NCI-H748 treated with DMSO at 0.1 percent for 48 hours (cell line): ENCODE data around the gene ZNF669.
"Not testable (repeated sequence)": the region's sequence is repeated elsewhere in the genome, so short reads cannot be mapped to it uniquely, and the experiment has no call there.

Experiments used
- DNase-seq: peaks from one replicate; lab custom pipeline; 2025; lab: John Stamatoyannopoulos, UW

The ZNF669 gene

DNA sequence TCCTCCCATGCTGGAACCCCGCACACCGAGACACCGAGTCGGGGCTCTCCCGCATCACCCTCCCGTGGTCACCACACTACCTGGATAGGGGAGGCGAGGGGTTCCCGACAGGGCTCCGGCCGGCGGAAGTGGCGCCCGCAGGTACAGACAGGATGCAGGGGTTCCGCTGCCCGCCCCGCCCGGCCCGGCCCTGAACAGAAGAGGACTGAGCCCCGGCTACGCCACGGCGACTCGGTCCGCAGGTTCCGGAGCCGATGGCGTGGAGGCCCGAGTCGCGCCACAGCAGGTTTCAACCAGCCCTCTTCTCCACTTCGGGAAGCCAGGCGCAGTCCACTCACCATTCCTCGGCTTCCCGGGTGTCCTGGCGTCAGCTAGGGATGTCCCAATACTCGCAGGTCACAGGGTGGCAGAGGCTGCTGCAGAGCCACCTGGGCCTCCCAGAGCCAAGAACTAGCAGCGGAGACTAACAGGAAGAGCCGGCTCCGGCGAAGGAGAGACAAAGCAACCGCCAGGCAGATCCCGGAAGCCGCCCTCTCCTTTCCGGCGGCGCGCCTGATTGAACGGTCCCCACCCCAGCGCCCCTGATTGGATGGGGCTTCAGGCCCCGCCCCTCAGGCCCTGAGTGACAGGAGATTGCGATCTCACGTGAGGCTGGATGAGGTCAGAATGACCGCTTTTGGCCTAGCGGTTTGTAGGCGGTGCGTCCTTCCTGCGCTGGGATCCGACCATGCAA, at the start of gene ZNF669:
Gene ZNF669 (minus strand): TSS at position 498 of the 733 bp plus-strand sequence. CDS start 157 bp downstream, at position 341.
- peak; percentile 77 for DNase-seq

DNA sequence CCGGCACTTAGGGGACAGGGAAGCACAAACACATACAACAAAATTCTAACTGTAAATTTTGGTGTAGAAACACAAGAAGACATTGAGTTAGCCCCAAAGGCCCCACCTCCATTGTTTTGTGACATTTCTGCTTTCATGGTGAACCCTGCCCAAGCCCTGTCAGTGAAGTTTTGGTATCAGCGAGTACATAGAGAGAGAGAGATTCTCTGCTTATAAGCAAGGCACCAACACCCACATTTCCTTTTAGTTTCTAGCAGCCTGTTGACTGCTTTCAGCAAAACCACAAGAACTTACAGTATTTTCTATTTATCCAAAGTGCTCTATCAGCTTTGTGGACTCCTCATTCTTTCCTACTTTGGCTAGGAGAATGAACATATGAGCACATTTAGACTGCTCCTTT, 43.6 kb upstream of the ZNF669 start:
- no peak for DNase-seq

DNA sequence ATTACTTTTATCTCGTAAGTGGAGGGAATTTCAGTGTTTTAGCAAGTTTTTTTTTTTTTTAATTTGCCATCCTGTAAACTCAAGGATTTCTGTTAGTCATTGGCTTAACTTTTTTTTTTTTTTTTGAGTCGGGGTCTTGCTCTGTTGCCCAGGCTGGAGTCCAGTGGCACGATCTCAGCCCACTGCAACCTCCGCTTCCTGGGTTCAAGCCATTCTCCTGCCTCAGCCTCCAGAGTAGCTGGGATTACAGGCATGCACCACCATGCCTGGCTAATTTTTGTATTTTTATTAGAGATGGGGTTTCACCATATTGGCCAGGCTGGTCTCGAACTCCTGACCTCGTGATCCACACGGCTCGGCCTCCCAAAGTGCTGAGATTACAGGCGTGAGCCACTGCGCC, 43.0 kb upstream of the ZNF669 start:
- not testable (repeated sequence) for DNase-seq

DNA sequence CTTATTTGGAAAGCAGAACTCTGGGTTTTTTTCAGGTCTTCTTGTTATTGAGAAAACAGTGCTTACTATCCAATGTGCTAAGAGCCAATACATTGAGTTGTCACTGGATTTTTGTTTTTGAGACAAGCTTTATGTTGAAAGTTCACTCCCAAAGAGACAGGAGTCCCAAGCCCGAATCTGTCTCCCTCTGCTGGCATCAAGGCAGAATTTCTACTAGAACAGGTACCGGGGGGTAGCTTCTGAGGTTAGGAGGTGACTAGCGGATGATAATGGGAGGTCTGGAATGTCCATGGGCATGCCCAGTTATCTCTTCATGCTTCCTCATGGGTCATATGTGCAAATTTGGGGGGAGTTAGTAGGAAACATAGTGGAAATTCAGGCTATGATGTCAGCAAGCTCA, 42.5 kb upstream of the ZNF669 start:
- DNase-seq = no peak

DNA sequence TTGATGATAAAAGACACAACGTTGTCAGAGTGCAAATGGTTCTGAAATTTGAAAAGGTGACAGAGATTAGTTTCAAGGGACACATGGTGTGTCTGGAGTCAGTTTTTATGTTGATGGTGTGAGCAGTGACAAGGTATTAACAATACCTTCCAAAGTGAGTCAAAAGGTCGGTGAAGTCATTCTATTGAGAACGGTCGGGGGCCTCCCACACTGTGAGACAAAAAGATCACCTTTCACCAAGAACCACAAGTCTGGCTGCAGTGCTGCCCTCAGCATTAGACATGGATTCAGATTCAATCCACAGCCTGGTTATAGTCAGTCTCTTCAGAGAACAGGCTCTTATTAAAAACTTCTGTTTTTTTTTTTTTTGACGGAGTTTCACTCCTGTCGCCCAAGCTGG, 41.1 kb upstream of the ZNF669 start:
- DNase-seq = no peak

DNA sequence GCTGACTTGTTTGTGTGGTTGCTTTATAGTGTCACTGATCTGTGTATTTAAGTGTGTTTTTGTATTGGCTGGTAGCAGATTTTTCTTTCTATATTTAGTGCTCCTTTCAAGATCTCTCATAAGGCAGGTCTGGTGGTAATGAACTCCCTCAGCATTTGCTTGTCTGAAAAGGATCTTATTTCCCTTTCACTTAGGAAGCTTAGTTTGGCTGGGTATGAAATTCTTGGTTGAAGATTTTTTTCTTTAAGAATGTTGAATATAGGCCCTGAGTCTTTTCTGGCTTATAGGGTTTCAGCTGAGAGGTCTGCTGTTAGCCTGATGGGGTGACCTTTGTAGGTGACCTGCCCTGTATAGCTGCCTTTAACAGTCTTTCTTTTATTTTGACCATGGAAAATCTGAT, 35.4 kb upstream of the ZNF669 start:
- not testable (repeated sequence) for DNase-seq

DNA sequence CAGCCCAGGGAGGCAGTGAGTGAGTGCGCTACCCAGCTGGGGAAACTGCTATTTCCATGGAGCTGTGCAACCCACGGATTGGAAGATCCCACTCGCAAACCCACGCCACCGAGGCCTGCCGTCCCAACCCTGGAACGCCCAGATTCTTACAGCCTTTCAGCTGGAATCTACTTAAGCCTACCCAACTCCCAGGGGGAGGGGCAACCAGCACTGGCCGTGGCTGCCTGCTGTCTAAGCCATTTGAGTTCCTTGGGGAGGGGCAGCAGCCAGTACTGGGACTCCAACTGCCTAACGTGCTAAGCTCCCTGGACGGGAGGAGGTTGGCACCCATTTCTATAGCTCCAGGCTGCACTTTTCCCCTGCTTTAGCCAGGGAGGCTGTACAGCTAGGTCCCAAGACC, 27.1 kb upstream of the ZNF669 start:
- no peak for DNase-seq

DNA sequence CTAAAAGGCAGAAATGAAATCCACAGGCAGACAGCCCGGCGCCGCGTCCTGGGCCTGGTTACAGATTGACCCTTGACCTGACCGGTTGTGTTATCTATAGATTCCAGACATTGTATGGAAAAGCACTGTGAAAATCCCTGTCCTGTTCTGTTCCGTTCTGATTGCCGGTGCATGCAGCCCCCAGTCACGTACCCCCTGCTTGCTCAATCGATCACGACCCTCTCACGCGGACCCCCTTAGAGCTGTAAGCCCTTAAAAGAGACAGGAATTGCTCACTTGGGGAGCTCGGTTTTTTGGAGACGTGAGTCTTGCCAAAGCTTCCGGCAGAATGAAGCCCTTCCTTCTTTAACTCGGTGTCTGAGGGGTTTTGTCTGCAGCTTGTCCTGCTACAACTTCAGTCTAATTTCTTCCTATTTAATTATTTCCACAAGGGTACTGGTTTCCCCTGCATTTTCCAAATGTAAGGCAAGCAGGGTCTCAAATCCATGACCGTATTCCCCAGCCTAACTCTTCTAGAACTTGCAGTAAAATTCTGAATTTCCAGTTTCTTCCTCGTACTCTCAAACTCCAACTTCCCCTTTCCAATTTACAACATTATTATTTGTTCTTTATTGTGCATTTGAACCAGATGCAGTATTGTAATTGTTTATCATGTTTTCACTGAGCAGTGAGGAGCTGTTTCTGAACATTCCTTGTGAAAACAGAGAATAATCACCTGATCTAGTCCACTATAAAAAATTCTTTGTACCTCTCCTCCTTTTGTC, 23.5 kb upstream of the ZNF669 start:
- DNase-seq = not testable (repeated sequence)

DNA sequence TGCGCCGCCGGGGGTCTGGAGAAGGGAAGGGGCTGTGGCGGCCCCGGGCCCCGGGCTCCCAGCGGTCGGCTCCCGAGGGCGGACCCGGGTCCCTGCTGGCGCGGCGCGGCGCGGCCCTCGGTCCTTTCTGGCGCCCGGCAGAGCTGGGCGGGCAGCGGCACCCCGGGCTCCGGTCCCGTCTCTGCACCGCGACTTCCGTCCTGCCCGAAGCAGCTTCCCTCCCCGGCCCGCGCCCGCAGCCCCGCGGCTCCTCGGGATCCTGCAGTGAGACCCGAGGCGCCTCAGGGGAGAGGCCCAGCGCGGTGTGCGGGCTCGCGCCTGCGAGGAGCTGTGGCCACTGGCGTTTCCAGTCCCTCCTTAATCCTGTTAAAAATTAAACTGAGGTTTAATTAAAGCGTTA, 22.4 kb upstream of the ZNF669 start:
- not testable (repeated sequence) for DNase-seq

DNA sequence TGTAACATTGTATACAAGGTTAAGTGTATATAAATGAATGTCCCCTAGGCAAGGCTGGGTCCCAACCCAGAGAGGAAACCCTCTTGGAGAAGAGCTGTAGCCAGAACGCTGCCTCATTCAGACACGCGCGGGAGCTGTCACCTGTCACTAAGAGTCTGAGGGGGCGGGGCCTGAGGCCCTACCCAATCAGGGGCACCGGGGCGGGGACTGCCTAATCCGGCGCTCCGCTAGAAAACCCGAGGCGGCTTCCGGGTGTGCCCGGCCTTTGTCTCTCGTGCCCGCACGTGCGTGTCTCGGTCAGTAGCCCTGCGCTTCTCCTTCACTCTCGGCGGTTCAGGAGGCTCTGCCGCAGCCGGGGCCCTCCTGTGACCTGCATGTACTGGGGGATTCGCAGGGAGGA, 22.0 kb upstream of the ZNF669 start:
- DNase-seq = not testable (repeated sequence)

DNA sequence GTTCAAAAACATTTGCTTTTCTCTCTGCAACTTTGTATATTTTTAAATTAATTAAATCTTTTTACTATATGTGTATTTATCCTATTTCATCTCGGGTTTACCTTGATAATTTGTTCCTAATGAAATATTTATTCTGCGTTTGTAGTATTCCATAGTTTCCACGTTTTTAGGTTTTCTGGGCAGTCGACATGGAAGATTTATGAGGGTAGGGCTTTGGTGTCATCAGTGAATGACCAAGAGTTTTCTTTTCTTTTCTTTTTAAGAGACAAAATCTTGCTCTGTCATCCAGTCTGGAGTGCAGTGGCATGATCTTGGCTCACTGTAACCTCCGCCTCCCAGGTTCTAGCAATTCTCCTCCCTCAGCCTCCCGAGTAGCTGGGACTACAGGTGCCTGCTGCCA, 17.2 kb upstream of the ZNF669 start:
- no peak for DNase-seq

DNA sequence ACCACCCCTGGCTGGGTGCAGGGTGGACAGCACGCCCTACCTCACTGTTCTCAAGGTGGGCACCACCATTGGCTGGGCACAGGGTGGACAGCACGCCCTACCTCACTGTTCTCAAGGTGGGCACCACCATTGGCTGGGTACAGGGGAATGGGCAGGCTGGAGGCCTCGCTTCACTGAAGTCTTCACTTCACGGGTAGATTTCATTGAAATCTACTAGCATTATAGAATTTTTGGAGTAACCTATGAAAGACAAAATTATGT, 16.2 kb upstream of the ZNF669 start:
- not testable (repeated sequence) for DNase-seq

DNA sequence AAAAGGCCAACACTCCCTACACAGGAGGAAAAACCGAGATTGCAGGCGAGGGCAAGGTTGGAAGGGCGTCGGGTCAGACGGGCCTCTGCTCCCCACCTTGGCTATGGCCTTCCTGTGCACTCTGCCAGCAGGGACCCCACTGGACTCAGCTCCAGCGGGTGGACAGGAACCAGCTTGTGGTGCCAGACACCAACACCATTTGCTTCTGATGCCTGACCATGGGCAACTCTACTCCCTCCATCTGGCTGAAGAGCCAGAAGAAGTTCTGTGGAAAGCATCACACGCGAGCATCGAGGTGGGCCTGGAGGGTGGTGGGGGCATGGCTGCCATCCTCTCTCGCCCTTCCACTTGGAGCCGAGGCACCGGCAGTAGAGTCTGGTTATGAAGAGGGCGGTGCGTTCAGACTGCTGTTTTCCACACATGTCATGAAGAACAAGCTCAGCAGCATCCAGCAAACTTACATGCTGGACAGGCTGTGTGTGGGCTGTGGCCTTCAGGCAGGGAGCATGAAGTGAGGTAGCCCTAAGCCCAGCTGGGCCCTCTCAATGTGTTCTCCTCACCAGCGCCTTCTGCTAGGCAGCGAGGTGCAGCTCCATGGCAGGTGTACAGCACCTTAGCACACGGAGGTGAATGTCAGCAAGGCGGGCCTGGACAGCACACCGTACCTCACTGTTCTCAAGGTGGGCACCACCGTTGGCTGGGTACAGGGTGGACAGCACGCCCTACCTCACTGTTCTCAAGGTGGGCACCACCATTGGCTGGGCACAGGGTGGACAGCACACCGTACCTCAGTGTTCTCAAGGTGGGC, 15.6 kb upstream of the ZNF669 start:
- DNase-seq = no peak

DNA sequence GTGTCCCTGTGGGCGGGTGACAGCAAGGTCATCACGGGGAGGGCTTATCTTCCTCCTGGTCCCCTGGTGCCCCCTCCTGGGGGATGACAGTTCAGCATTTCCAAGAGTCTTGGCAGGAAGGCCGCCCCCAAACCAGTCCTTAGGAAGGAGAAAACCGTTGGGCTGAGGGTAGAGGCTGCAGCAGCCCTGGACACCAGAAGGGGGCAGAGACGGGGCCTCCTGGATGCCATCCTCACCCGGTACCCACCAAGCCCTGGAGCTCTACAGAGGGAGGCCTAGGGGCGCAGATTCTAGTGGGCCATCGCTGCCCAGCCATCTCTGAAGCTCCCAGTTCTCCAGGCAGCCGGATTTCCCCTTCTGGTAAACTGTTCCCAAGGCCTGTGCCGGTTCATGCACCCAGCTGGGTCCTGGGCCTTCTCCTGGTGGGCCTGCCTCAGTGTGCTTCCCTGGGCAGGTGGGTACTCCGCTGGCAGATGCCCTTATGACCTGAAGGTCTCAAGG, 14.8 kb upstream of the ZNF669 start:
- no peak for DNase-seq

DNA sequence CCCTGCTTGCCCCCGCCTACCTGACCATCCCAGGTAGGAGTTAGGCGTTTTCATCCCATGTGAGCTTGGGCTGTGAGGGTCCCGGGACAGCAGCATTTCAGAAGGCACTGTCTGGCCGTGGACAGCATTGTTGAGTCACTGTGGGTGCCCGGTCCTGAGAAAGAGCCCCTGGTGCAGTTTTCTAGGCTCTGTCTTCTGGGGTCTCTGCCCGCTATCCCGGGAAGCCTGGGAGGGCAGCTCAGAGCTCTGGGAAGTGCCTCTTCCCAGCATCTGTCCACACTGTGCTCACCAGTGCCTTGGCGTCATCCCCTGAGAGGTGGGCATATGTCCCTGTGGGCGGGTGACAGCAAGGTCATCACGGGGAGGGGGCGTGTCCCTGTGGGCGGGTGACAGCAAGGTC, 11.4 kb upstream of the ZNF669 start:
- DNase-seq = no peak

DNA sequence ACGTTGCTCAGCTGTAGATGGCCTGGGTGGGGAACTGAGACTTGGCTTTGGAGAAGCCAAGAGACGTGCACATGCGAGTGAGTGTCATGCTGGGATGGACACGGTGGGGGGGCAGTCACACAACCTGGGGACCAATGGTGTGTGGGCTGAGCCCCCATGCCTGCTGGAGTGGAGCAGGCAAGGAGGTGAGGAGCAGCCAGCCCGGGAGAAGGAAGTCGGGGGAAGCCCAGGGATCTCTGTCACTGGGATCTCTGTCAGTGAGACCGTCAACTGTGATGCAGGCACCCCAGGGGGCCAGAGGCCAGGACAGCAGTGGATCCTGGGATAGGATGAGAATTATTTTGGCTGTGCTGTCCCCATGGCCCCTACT, 11.0 kb upstream of the ZNF669 start:
- no peak for DNase-seq

DNA sequence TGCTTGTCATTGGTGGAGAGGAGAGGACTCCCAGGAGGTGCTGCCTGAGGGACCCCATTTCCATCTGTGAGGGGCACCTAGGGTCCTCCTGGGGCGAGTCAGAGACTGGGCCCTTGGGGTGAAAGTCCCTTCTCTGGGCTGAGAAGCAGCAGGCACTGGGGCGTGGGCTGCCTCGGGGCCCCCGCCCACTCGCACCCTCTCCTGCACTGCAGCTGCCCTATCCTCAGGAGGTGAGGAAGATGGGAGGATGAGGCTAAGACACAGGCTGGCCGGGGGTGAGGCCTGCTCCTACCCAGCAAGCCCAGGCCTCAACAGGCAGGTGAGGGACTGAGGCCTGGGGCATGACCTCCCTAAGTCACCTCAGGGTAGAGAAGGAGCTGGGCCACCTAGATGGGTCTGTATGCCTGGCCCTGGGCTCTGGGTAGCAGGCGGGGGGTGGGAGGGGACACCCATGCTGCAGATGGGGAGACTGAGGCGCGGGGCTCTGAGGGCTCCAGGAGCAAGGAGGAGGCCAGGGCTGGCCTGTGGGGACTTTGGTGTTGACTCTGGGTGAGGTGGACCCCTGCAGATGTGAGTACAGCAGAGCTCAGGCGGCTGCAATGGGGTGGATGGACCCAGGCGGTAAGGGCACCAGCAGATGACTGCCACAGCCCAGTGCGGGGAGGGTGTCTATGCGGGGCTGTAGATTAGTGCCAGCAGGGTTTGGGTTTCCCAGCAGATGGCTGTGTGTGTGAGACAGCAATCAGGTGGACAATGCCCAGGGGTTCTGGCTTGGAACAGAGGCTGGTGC, 10.4 kb upstream of the ZNF669 start:
- DNase-seq = no peak

DNA sequence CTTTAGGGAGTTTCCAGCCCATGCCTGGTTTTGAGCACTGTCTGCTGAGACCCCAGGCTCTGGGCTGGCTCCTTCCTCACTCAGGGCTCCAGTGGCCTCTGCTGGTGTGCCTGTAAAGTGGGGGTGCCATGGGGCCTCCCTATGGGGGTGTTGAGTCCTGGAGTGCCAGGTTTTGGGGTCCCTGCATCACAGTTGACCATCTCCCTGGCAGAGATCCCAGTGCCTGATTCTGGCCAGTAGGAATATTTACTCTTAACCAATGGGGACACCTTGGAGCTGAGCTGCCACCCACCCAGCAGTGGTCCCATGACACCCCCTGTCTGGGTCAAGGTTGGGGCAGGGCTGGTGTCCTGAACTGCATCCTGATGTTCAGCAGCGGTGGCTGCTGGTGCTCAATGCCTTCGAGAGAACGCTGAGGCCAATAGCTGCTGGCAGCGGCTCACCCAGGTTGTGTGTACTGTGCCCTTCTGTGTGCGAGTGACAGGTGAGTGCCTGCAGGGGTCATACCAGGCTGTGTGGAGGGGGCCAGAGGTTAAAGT, 9.6 kb upstream of the ZNF669 start:
- no peak for DNase-seq

DNA sequence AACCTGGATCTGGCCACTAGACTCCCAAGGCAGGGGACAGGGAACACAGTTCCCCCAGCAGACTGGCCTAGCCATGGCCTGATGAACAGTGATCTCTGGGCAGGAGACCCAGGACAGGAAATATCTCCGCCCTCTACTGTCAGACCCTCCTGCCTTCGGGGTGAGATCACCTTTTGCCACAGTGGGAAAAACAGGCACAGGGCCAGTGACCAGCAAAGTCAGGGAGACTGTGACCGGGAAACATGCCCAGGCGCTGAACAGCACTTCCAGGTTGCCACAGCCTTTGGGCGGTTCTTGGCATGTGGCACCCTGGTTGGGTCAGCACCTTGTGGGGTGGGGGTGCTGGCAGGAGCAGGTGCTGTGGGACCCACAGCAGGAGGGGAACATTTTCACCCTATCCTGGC, 8.9 kb upstream of the ZNF669 start:
- DNase-seq = no peak

DNA sequence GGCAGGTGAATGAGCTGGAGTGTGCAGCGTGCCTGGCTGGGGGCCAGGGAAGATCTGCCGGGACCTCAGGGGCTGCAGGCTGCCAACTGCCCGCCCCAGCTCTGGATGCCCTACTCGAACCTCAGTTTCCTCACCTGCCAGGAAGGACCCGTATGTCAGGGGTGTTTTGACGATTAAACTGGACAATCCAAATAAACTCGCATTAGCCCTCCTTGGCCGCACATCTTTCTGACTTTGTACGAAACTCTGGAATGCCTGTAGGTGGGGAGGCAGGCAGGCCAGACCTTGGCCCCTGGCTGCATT, 8.3 kb upstream of the ZNF669 start:
- no peak for DNase-seq

DNA sequence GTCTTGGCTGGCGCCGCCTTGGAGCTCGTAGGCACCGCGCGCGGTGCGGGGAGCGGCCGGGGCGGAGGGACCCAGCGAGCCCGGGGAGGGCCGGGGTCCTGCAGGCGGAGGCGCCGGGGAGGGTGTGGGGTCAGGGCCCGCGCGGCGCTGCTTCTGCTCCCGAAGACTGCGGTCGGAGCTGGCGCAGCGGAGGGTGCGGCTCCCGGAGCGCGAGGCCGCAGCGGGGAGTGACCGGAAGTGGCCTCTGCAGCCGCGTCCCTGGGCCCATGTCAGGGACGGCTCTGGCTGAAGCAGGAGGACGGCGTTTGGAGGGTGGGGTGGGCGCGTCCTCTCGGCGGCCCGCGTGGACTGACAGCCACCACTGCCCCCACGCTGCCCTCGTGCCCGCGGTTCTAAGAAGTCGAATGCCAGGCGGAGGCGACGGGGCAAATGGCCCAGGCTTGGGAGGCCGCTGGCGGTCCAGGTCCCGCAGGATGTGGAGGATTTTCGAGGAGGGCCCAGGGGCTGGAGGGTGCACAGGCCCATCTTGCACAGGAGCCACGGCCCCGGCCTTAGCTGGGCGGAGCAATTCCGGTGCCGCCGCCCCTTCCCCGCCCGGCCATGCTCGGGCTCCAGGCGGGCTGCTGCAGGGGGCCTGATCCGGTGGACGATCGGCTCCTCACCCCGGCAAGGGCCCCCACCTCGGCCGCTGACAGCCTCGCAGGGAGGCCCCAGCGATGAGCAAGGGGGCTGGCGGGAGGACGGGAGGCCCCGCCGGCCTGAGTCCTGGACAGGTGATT, 7.7 kb upstream of the ZNF669 start:
- DNase-seq = no peak
